Glutamatergic neuron (in vitro differentiated cells): ENCODE measurements around the gene OR2V1. TPM values are rescaled to one million over a fixed set of nuclear protein-coding genes. Genes with fewer than 3 reads are reported as not detected.

Experiments used
- DNase-seq: peaks from one replicate; pipeline ENCODE4 v3.0.0; 2022
- H3K27ac Mint-ChIP-seq: one replicate; pipeline ENCODE4 v1.8.0; 2020; ENCODE audit warnings: mild to moderate bottlenecking, mixed read lengths, inconsistent platforms; ENCODE audit not compliant: unreplicated experiment
- H3K27me3 Mint-ChIP-seq: one replicate; pipeline ENCODE4 v1.8.0; 2020; ENCODE audit warnings: mild to moderate bottlenecking, moderate library complexity, mixed read lengths, inconsistent platforms; ENCODE audit not compliant: unreplicated experiment
- H3K36me3 Mint-ChIP-seq: one replicate; pipeline ENCODE4 v1.8.0; 2020; ENCODE audit warnings: mild to moderate bottlenecking, mixed read lengths, inconsistent platforms; ENCODE audit not compliant: unreplicated experiment
- H3K4me1 Mint-ChIP-seq: one replicate; pipeline ENCODE4 v1.8.0; 2020; ENCODE audit warnings: mild to moderate bottlenecking, low read depth, mixed read lengths, inconsistent platforms; ENCODE audit not compliant: unreplicated experiment
- H3K4me3 Mint-ChIP-seq: one replicate; pipeline ENCODE4 v1.8.0; 2020; ENCODE audit warnings: mild to moderate bottlenecking, mixed read lengths, inconsistent platforms; ENCODE audit not compliant: unreplicated experiment
- H3K9me3 Mint-ChIP-seq: one replicate; pipeline ENCODE4 v1.8.0; 2020; ENCODE audit warnings: mild to moderate bottlenecking, moderate library complexity, mixed read lengths, inconsistent platforms; ENCODE audit not compliant: unreplicated experiment
- total RNA-seq: library from RNA; stranded (reverse); fragmentation: NEBNext Ultra II Directional; extraction: Animal tissue kit (Norgen Biotek cat#: 25700); gene quantifications from one replicate; pipeline ENCODE4 v1.2.1, GENCODE V29; 2021; ENCODE audit not compliant: unreplicated experiment
- TF ChIP-seq, protein P1 (sequence below): fragments of 200-600 bp; sonication (generic); IDR thresholded peaks from one replicate; pipeline ENCODE4 v1.5.0; 2021; ENCODE audit not compliant: partially characterized antibody, unreplicated experiment

Gene OR2V1
- total RNA-seq, 1 donor from 2014 or later: not detected

DNA sequence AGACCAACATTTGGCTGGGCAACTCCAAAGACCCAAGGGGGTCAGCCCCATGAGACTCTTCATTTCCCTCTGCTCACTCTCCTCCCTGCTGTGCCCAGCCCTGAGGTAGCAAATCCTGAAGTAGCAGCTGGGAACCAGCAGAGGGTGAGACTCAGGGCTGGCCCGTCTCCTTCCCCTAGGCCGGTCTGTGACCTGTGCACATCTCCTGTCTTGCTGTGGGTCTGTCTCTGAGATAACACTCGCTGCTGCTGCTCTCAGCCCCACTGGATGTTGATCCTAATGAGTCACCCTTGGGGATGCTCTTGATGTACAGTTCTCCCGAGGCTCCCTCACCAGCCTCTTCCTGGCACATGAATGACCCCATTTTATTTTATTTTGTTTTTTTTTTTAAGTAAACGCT is 7.3 kb upstream of the OR2V1 start:
- Mint-ChIP-seq H3K27me3 (no peaks in the 10 kb centered on the region), H3K4me3 (no peak overlapping the region), H3K36me3 (no peaks in the 10 kb centered on the region), H3K9me3 (peaks cover 3% of the 10 kb centered on the region), H3K27ac (no peak overlapping the region), H3K4me1 (no peaks in the 10 kb centered on the region)
- TF ChIP-seq, protein P1, sequence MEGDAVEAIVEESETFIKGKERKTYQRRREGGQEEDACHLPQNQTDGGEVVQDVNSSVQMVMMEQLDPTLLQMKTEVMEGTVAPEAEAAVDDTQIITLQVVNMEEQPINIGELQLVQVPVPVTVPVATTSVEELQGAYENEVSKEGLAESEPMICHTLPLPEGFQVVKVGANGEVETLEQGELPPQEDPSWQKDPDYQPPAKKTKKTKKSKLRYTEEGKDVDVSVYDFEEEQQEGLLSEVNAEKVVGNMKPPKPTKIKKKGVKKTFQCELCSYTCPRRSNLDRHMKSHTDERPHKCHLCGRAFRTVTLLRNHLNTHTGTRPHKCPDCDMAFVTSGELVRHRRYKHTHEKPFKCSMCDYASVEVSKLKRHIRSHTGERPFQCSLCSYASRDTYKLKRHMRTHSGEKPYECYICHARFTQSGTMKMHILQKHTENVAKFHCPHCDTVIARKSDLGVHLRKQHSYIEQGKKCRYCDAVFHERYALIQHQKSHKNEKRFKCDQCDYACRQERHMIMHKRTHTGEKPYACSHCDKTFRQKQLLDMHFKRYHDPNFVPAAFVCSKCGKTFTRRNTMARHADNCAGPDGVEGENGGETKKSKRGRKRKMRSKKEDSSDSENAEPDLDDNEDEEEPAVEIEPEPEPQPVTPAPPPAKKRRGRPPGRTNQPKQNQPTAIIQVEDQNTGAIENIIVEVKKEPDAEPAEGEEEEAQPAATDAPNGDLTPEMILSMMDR: no peak
- DNase-seq: no peak

DNA sequence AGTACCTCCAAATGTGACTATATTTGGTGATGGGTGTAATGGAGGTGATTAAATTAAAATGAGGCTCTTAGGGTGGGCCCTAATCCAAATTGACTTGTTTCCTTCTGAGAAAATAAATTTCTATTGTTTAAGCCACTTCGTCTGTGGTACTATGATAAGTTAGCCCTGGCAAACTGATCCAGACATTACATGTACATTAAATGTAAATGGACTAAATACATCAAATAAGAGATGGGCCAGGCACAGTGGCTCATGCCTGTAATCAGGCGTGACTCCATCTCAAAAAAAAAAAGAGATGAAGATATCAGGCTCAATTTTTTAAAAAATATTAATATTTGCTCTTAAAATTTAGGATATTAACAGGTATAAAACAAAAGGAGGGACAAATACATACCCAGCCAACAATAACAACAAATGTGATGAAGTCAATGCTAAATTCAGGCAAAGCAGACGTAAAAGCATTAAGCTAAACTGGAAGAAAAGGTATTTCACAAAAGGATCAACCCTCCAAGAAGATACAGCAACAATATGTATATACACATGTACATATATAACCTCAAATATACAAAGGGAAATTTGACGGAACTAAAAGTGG is 5.5 kb upstream of the OR2V1 start:
- no peak for DNase-seq
- TF ChIP-seq, protein P1: no peak
- Mint-ChIP-seq H3K36me3 (no peaks in the 10 kb centered on the region), H3K9me3 (no peaks in the 10 kb centered on the region), H3K27ac (no peak overlapping the region), H3K4me1 (no peaks in the 10 kb centered on the region), H3K27me3 (no peaks in the 10 kb centered on the region), H3K4me3 (no peak overlapping the region)

DNA sequence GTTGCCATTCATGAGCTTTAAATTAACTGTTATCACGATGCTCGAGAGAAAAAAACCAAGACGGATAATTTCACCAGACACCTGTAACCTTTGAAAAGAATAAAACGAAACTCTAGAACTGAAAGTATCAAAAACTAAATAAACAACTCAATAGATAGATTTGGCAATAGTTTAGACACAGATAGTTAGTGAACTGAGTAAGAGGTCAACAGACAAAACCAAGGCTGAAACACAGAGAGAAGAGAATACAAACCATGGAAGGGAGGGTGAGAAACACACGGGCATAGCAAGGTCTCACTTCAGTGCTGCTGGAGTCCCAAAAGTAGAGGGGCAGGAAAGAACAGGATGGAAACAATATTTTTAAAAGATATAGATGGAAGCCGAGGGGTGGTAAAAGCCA is 3.3 kb upstream of the OR2V1 start:
- H3K9me3 Mint-ChIP-seq: peaks cover 3% of the 10 kb centered on the region
- no peaks in the 10 kb centered on the region for H3K36me3 Mint-ChIP-seq
- peaks cover 3% of the 10 kb centered on the region for H3K27me3 Mint-ChIP-seq
- H3K4me3 Mint-ChIP-seq: no peak overlapping the region
- TF ChIP-seq, protein P1: no peak
- DNase-seq: no peak
- H3K27ac Mint-ChIP-seq: no peak overlapping the region
- H3K4me1 Mint-ChIP-seq: no peaks in the 10 kb centered on the region

DNA sequence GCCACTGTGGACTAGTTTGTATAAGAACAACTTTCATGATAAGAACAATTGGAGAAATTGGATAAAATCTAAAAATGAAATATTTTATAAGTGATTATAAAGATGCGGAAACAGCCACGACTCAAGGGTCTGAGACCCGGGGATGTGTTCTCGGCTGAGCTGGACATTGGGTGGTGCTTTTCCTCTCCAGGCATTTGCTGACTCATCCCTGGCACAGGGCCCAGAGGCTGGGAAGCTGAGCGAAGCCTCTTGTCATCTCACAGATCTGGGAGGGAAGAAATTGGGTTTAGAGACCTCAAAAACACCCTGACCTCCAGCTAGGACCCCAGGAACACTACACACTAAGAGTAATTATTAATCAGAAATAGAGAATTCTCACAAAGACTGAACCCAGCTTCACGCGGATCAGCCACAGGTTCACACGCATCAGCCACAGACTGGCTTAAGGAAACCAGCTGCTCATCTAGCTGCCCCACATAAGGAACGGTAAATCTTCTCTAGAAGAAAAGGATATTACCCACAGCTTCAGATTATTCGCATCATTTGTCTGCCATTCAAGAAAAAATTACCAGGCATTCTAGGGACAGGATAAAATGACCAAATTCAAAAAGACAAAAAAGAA is 2.8 kb upstream of the OR2V1 start:
- no peak for DNase-seq
- peaks cover 3% of the 10 kb centered on the region for H3K27me3 Mint-ChIP-seq
- TF ChIP-seq, protein P1: no peak
- H3K36me3 Mint-ChIP-seq: no peaks in the 10 kb centered on the region
- no peak overlapping the region for H3K27ac Mint-ChIP-seq
- no peak overlapping the region for H3K4me3 Mint-ChIP-seq
- no peaks in the 10 kb centered on the region for H3K4me1 Mint-ChIP-seq
- H3K9me3 Mint-ChIP-seq: peaks cover 4% of the 10 kb centered on the region

DNA sequence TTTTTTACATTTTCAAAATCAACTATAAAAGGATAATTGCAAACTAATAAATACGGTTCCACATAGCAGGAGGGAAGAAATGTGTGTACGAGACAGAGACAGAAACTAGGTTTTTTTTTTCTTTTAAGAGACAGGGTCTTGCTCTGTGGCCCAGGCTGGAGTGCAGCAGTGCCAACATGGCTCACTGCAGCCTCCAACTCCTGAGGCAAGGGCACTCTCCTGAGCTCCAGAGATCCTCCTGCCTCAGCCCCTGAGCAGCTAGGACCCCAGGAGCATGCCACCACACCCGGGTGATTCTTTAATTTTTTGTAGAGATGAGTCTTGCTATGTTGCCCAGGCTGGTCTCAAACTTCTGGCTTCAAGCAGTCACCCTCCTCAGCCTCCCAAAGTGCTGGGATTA is 2.1 kb upstream of the OR2V1 start:
- peaks cover 4% of the 10 kb centered on the region for H3K9me3 Mint-ChIP-seq
- H3K27ac Mint-ChIP-seq: no peak overlapping the region
- TF ChIP-seq, protein P1: no peak
- H3K4me1 Mint-ChIP-seq: peaks cover under 1% of the 10 kb centered on the region
- no peak for DNase-seq
- H3K4me3 Mint-ChIP-seq: no peak overlapping the region
- H3K27me3 Mint-ChIP-seq: peaks cover 7% of the 10 kb centered on the region
- no peaks in the 10 kb centered on the region for H3K36me3 Mint-ChIP-seq
